ENCODE data around the gene CACNA1C. TPM values are rescaled to one million over a fixed set of nuclear protein-coding genes. Genes with fewer than 3 reads are reported as not detected.

CACNA1C gene
- total RNA-seq, 1 donor from 2014 or later = 15.6 TPM

DNA sequence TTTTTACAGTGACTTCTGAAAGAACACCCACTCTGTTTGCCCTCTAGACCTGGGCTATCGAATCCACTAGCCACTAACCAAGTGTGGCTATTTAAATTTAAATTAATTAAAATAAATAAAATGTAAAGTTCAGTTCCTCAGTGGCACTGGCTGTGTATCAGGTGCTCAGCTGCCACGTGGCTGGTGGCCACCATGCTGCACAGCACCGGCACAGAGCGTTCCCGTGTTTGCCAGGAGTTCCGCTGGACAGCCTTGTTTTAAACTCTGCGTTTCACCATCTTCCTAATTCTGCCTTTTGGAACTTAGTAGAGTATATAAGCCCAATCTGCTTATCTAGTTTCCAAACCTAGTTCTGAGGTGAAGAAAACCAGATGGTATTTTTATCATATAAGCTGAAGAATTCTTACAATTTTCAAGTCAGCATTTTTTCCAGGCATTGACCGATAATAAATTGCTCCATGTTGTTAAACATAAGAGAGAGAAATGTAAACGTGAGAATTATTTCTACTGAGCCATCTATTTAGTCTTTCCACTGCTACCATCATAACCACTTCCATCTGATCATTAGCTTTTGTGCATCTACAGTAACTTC lies 339.0 kb downstream of the CACNA1C start:
- no peaks in the 10 kb centered on the region for H3K9me3 ChIP-seq
- intact Hi-C loops (cut with DNase I) = no loop called here
- H3K27ac ChIP-seq = no peak overlapping the region
- no peak for DNase-seq
- H3K4me3 ChIP-seq = no peak overlapping the region
- H3K4me1 ChIP-seq = peaks cover 11% of the 10 kb centered on the region
- ATAC-seq = no peak
- TF ChIP-seq, protein P1, sequence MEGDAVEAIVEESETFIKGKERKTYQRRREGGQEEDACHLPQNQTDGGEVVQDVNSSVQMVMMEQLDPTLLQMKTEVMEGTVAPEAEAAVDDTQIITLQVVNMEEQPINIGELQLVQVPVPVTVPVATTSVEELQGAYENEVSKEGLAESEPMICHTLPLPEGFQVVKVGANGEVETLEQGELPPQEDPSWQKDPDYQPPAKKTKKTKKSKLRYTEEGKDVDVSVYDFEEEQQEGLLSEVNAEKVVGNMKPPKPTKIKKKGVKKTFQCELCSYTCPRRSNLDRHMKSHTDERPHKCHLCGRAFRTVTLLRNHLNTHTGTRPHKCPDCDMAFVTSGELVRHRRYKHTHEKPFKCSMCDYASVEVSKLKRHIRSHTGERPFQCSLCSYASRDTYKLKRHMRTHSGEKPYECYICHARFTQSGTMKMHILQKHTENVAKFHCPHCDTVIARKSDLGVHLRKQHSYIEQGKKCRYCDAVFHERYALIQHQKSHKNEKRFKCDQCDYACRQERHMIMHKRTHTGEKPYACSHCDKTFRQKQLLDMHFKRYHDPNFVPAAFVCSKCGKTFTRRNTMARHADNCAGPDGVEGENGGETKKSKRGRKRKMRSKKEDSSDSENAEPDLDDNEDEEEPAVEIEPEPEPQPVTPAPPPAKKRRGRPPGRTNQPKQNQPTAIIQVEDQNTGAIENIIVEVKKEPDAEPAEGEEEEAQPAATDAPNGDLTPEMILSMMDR (IDR thresholded peaks at IDR 0.05) = no peak
- no peaks in the 10 kb centered on the region for H3K27me3 ChIP-seq
- no peaks in the 10 kb centered on the region for H3K36me3 ChIP-seq

DNA sequence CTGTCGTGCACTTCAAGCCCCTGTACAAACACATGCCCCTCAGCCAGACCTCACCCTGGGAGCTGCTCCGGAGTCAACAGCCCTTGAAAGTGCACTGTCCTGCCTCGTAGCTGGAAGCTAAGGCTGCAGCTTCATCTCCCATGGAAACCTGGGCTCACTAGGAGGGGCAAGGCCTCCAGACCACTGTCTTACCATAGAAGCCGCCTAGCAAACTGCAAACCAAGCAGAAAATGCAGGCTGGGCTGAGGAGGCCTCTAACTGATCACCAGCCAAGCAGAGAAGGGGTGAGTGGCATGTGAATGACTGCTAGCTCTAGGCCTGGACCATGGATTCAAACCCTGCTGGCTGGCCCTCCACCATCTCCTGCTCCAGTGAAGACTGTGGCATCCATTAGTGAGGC lies 340.2 kb downstream of the CACNA1C start:
- no peaks in the 10 kb centered on the region for H3K27me3 ChIP-seq
- H3K4me1 ChIP-seq = peaks cover 20% of the 10 kb centered on the region
- intact Hi-C loops (cut with DNase I) = no loop called here
- H3K4me3 ChIP-seq = no peak overlapping the region
- TF ChIP-seq, protein P1 (IDR thresholded peaks at IDR 0.05) = no peak
- DNase-seq = no peak
- no peak overlapping the region for H3K27ac ChIP-seq
- no peaks in the 10 kb centered on the region for H3K36me3 ChIP-seq
- ATAC-seq = no peak
- H3K9me3 ChIP-seq = no peaks in the 10 kb centered on the region

DNA sequence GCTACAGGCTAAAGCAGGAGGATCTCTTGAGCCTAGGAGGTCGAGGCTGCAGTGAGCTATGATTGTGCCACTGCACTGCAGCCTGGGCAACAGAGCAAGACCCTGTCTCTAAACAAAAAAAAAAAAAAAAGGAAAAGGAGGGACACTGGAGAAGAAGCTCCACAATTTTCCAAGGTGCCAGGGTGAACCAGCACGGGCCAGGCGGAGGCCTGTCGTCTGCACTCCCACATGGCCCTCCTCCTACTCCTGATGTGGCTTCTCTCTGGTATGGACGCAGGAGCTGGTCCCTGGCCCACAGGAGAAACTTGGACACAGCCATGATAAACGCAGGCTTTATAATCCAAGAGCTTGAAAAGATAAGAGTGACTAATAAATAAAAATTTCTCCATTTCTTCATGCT lies 341.2 kb downstream of the CACNA1C start:
- Histone ChIP-seq H3K36me3 (no peaks in the 10 kb centered on the region), H3K9me3 (no peaks in the 10 kb centered on the region), H3K4me3 (no peak overlapping the region), H3K4me1 (peaks cover 21% of the 10 kb centered on the region), H3K27me3 (no peaks in the 10 kb centered on the region), H3K27ac (no peak overlapping the region)
- ATAC-seq (no peak), DNase-seq (no peak)
- TF ChIP-seq, protein P1 (IDR thresholded peaks at IDR 0.05) = no peak
- intact Hi-C loops (cut with DNase I) = no loop called here

DNA sequence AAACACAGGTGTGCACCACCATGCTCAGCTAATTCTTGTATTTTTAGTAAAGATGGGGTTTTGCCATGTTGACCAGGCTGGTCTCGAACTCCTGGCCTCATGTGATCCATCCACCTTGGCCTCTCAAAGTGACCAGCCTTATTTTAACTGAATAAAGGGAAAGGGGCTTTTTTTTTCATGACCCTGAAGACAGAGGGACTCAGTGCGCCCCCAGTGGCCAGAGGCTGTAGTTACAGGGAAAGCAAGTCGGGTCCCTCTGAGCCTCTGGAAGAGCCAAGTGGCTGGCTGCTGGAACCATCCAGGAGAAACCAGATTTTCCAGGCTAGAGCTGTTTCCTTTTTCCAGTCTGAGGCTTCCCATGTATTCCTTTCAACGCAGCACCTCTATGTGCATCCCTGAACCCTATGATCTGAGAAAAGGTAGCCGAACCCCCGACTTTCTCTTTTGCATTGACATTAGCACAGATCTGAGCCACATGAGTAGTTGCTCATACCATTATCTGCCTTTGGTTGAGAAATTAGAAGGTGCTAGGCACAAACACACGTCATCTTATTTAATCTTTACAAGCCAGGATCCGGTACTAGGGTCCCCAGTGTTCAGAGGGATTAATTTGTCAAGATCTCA lies 342.7 kb downstream of the CACNA1C start:
- DNase-seq = peak; percentile 76
- H3K27ac ChIP-seq = no peak overlapping the region

DNA sequence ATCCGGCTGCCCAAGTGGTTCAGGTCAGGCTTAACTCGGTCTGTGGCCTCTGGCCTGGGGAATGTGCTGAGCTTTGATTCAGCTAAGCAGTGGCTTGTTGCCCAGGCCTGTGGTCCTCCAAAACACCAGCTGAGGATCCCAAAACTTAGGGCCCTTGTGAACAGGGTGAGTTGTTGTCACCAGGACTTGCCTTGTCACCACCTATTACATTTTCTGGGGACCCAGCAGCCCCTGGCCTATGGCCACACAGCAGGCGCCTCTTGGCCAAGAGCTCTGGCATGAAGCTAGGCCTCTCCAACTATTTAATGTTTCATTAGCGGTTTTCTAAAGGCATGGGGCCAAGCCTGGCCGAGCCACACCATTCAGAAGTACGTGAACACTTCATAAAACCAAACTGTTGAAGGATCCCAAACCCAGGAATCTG lies 343.7 kb downstream of the CACNA1C start:
- Histone ChIP-seq H3K27ac (peak overlapping the region; percentile 24), H3K4me3 (no peak overlapping the region), H3K4me1 (peaks cover 21% of the 10 kb centered on the region), H3K36me3 (no peaks in the 10 kb centered on the region), H3K27me3 (no peaks in the 10 kb centered on the region), H3K9me3 (no peaks in the 10 kb centered on the region)
- peak; percentile 61 for ATAC-seq
- TF ChIP-seq, protein P1 (IDR thresholded peaks at IDR 0.05) = no peak
- intact Hi-C loops (cut with DNase I) = no loop called here
- DNase-seq = peak; percentile 76

More for the DNA sequence above, 342.7 kb downstream of the CACNA1C start:
- Histone ChIP-seq H3K4me1 (peaks cover 21% of the 10 kb centered on the region), H3K36me3 (no peaks in the 10 kb centered on the region), H3K4me3 (no peak overlapping the region), H3K27me3 (no peaks in the 10 kb centered on the region), H3K9me3 (no peaks in the 10 kb centered on the region)
- TF ChIP-seq, protein P1 (IDR thresholded peaks at IDR 0.05) = peak; percentile 79
- ATAC-seq = peak; percentile 64
- intact Hi-C loops (cut with DNase I) = no loop called here

Measured in upper lobe of right lung (tissue), 1 donor.